Fibroblast of the conjunctiva (primary cell): Measurements from ENCODE around the gene SRGAP1.
"Not testable (repeated sequence)": the region's sequence is repeated elsewhere in the genome, so short reads cannot be mapped to it uniquely, and the experiment has no call there.

Source experiments
- DNase-seq: peaks from one replicate; pipeline ENCODE4 v3.0.0-alpha.2; 2010; ENCODE audit warnings: low read depth

SRGAP1 gene

GRCh38 chr12:64085154-64085553 is 240.7 kb downstream of the SRGAP1 start:
- no peak for DNase-seq

GRCh38 chr12:64085996-64086395 is 241.5 kb downstream of the SRGAP1 start:
- DNase-seq, result peak; percentile 20

- no peak for DNase-seq
These were observed 242.4 kb downstream of the SRGAP1 start for GRCh38 chr12:64086946-64087345.

- no peak for DNase-seq
These were observed 243.3 kb downstream of the SRGAP1 start for GRCh38 chr12:64087761-64088160.

GRCh38 chr12:64088431-64089349 is 244.2 kb downstream of the SRGAP1 start:
- DNase-seq, result peak; percentile 88

- no peak for DNase-seq
These were observed 245.5 kb downstream of the SRGAP1 start for GRCh38 chr12:64090047-64090446.

- DNase-seq, result no peak
These were observed 246.7 kb downstream of the SRGAP1 start for GRCh38 chr12:64091186-64091585.

DNA sequence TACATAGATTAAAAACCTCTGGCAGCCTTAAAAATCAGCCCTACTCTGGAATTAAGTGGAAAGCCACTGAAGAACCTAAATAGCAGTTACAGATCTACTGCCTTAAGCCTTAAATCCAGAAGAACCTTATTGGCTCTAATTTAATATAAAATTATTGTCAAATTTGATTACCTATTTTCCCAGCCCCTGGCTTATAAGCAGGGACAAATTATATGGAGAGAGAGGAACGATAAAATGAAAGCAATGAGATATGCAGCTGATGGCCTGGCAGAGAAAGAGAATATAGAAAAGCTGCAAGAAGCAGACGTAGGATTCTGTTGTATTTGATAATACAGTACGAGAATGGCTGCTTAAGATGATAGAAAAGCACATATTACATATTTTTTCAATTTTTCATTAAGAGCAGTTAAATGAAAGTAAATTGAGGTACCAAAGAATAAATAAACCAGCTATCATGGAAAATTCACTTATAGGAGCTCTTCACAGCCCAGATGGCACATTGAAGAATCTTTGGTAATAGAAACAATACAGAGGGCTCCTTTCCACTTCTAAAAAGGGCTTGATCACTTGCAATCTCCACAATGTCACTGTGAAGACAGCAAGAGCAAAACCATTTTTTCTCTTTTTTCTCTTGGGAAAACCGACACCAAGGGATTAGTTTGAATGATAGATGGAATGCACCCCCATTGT is 248.2 kb downstream of the SRGAP1 start:
- no peak for DNase-seq

DNA sequence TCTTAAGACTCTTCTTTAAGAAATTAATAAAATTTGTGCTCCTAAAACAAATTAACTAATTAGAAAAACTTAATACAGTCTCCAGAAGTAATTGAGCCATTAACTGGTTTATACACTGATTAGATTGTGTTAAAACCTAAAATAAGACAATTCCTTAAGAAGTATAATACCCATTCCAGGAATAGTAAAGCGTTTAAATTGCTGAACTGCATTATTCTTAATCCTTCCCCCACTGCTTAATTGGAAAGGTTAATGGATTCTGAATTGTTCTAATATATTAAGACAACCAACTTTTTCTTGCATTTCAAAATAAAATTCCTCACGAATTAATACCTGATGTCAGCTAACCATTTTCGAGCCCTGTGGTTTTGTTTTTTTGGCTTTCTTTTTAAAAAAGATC is 249.2 kb downstream of the SRGAP1 start:
- DNase-seq, result no peak

- DNase-seq, result no peak
These were observed 253.0 kb downstream of the SRGAP1 start for GRCh38 chr12:64097366-64098105.

DNA sequence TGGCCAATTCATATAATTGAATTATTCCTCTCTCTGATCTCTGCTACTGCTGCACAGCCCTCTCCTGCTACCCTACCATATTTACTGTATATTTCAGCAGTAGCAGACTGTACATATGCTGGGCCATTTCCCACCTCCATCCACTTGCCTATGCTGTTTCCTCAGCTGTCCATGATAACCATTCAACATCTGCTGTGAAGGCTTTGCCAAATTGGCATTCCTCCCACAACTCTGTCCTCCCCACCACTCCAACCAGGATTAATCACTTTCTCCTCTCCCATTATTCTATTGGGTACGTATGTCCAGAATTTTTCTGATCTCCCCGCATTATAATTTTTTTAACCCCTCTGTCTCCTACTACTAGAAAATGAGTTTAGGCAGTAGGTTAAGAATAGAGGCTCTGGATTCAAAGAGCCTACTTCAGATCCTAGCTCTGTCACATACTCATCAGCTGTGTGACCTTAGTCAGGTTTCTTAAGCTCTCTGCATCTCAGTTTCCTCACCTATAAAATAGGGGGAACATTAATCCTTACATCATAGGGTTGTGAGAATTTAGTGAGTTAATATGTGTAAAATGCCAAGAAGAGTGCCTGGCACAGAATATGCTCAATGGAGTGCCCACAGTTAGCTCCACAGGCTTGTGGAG is 254.3 kb downstream of the SRGAP1 start:
- peak; percentile 65 for DNase-seq

GRCh38 chr12:64099397-64099796 is 254.9 kb downstream of the SRGAP1 start:
- DNase-seq, result peak; percentile 76

GRCh38 chr12:64102339-64102738 is 257.8 kb downstream of the SRGAP1 start:
- no peak for DNase-seq

GRCh38 chr12:64103825-64104740 is 259.6 kb downstream of the SRGAP1 start:
- no peak for DNase-seq

DNA sequence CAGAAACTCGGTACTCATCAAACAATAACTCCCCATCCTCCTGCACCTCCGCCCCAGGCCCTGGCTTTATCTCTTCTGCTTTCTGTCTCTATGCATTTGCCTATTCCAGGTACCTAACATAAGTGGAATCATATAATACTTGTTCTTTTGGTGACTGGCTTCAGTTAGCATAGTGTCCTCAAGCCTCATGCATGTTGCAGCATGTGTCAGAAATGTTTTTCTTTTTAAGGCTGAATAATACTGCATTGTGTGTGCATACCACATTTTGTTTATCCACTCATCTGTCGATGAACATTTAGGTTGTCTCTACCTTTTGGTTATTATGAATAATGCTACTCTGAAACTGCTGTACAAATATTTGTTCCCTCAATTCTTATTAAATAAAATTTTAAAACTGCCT is 260.5 kb downstream of the SRGAP1 start:
- no peak for DNase-seq

GRCh38 chr12:64107776-64108175 is 263.3 kb downstream of the SRGAP1 start:
- DNase-seq, result no peak

GRCh38 chr12:64109706-64110105 is 265.2 kb downstream of the SRGAP1 start:
- DNase-seq, result no peak

DNA sequence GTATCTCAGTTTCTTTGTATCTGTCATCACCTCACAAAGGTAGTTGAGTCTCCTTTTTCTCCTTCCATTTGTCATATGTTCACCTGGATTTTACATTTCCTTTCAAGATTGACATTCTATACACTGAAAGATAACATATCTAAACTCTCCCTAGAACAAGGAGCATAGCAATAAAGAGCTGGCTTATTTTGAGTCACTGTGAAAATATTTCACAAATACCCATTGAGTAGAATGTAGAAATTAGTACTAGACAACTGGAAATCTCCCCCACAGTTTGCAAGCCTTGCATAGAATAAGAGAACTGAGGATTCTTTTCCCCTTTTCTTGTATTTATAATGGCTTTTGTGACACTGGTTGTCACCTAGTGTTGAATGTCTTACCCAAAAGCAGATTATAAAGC is 266.4 kb downstream of the SRGAP1 start:
- no peak for DNase-seq

DNA sequence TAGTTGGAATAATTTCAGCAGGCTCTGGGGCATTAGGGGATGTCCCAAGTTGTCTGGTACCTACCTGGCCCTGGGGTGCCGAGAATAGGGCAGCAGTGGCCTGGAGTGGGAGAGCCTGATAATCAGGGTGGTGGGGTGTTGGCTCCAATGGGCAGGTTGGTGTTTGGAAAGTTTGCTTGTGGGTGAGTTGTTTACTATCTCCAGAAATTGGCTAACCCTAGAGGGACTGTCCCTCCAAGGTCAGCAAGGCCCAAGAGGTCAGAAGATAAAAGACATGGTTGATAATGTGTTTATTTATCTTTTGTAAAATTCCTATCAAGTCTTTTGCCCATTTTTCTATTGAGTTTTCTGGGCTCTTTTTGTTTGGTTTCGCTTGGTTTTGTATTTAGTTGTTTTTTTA is 272.5 kb downstream of the SRGAP1 start:
- DNase-seq, result no peak

- no peak for DNase-seq
These were observed 276.1 kb downstream of the SRGAP1 start for GRCh38 chr12:64120568-64120967.

DNA sequence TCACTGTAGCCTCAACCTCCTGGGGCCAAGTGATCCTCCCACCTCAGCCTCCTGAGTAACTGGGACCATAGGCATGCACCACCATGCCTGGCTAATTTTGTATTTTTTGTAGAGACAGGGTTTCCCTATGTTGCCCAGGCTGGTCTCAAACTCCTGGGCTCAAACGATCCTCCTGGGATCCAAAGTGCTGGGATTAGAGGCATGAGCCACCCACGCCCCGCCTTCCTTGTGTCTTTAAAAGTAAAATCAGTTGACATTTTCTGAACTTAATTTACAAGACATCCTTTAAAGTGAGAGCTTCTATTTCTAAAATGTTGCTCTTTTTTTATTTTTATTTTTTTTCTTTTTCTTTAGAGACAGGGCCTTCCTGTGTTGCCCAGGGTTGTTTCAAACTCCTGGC is 276.6 kb downstream of the SRGAP1 start:
- not testable (repeated sequence) for DNase-seq
